HepG2 (cell line): ENCODE data around the gene RUVBL1. TPM values are rescaled to one million over a fixed set of nuclear protein-coding genes. Genes with fewer than 3 reads are reported as not detected.

Experiments used
- ATAC-seq: fragments of 200-7000 bp; cut with Tn5 transposase; 3 replicates; pipeline ENCODE4 v1.9.1; 2020; ENCODE audit warnings: mild to moderate bottlenecking, moderate library complexity
- BruUV-seq: library from RNA; stranded (reverse); fragments of 400-500 nt; replicated peaks from 2 replicates; lab custom pipeline; 2021; lab: Mats Ljungman, UMichigan
- CTCF ChIA-PET: fragments of 300-600 bp; formaldehyde crosslinking; extraction: SDS; loops from one replicate; lab custom pipeline; 2021; ENCODE audit warnings: low total read pairs, inconsistent platforms, low intra/inter-chr PET ratio; lab: Yijun Ruan, JAX
- POLR2A ChIA-PET: fragments of 350-600 bp; sonication (Branson Sonifier 250); formaldehyde crosslinking; loops from one replicate; lab custom pipeline; 2020; ENCODE audit warnings: antibody characterized with exemption, inconsistent platforms; lab: Yijun Ruan, JAX
- DNase-seq: peaks from one replicate; pipeline ENCODE4 v3.0.0-alpha.2; 2015; ENCODE audit warnings: low spot score
- FAIRE-seq: peaks from 3 replicates; lab custom pipeline; 2011; peaks lifted over from hg19 to GRCh38; lab: Jason Lieb, UNC
- H2AFZ ChIP-seq: one replicate; pipeline ENCODE4 v1.6.1; 2011; ENCODE audit warnings: low read length, inconsistent platforms
- H3K27ac ChIP-seq: fragments of 300-600 bp; 3 replicates; pipeline ENCODE4 v1.8.0; 2011; ENCODE audit warnings: mixed run types, mild to moderate bottlenecking, mixed read lengths, low read length, inconsistent platforms; ENCODE audit not compliant: insufficient read depth; ENCODE audit errors: extremely low read length
- H3K27me3 ChIP-seq, 2 experiments: fragments of 200-600 bp in 1 of 2; 2 replicates in 1 of 2; 3 replicates in 1 of 2; pipeline versions ENCODE4 v1.6.0 to v1.8.0; 2011; ENCODE audit warnings: low read length in 2 of 2, mild to moderate bottlenecking in 2 of 2, moderate library complexity in 2 of 2, inconsistent platforms in 1 of 2; ENCODE audit not compliant: insufficient read depth in 2 of 2, control insufficient read depth in 1 of 2
- H3K36me3 ChIP-seq, 2 experiments: fragments of 200-600 bp in 1 of 2; replicated peaks in 1 of 2; 2 replicates in 1 of 2; 3 replicates in 1 of 2; pipeline versions ENCODE4 v1.5.1 to v1.8.0; 2011; ENCODE audit warnings: low read length in 2 of 2, inconsistent platforms in 1 of 2; ENCODE audit not compliant: insufficient read depth in 2 of 2, control insufficient read depth in 1 of 2
- H3K4me1 ChIP-seq: 2 replicates; pipeline ENCODE4 v1.5.1; 2012; ENCODE audit warnings: low read length, inconsistent platforms; ENCODE audit not compliant: insufficient read depth
- H3K4me2 ChIP-seq: 2 replicates; pipeline ENCODE4 v1.6.0; 2011; ENCODE audit warnings: low read depth, low read length, inconsistent platforms
- H3K4me3 ChIP-seq, 3 experiments: fragments of 200-600 bp in 1 of 3; sonication (generic), shearing (Covaris generic) in 1 of 3; replicated peaks in 1 of 3; 2 replicates each; pipeline ENCODE4 v1.5.1; 2011 to 2016; ENCODE audit warnings: low read length in 3 of 3, inconsistent platforms in 2 of 3, low read depth in 2 of 3, mild to moderate bottlenecking in 2 of 3, control low read depth in 1 of 3, mixed read lengths in 1 of 3; ENCODE audit not compliant: insufficient read depth in 1 of 3
- H3K79me2 ChIP-seq: one replicate; pipeline ENCODE4 v1.6.1; 2011; ENCODE audit warnings: low read length, inconsistent platforms; ENCODE audit not compliant: insufficient read depth
- H3K9ac ChIP-seq: 2 replicates; pipeline ENCODE4 v1.6.0; 2011; ENCODE audit warnings: mild to moderate bottlenecking, low read depth, low read length, inconsistent platforms; ENCODE audit not compliant: insufficient read depth
- H3K9me3 ChIP-seq: 2 replicates; pipeline ENCODE4 v1.5.1; 2012; ENCODE audit warnings: mild to moderate bottlenecking, low read length
- H4K20me1 ChIP-seq: 2 replicates; pipeline ENCODE4 v1.6.0; 2011; ENCODE audit warnings: inconsistent platforms, mild to moderate bottlenecking, low read length, moderate library complexity; ENCODE audit not compliant: insufficient read depth
- GMEB1 ChIP-seq: sonication (generic); formaldehyde crosslinking; IDR thresholded peaks from 2 replicates; pipeline ENCODE4 v1.5.1; 2020; ENCODE audit warnings: missing genetic modification reagents, mild to moderate bottlenecking, borderline replicate concordance
- MED8 ChIP-seq: sonication (generic); formaldehyde crosslinking; IDR thresholded peaks from 2 replicates; pipeline ENCODE4 v1.8.1; 2023; ENCODE audit warnings: mild to moderate bottlenecking, missing genetic modification reagents; ENCODE audit not compliant: insufficient replicate concordance
- PLRG1 ChIP-seq: fragments of 450-650 bp; conservative IDR thresholded peaks from 2 replicates; pipeline ENCODE4 v1.6.1; 2016
- PPARG ChIP-seq: conservative IDR thresholded peaks from 2 replicates; pipeline ENCODE4 v1.6.1; 2016; ENCODE audit warnings: missing biosample characterization, missing genetic modification reagents
- SMAD1 ChIP-seq: sonication (generic); formaldehyde crosslinking; IDR thresholded peaks from 2 replicates; pipeline ENCODE4 v1.4.0; 2020; ENCODE audit warnings: missing genetic modification reagents, low read depth, mild to moderate bottlenecking, borderline replicate concordance
- SMC3 ChIP-seq: IDR thresholded peaks from 2 replicates; pipeline ENCODE4 v1.6.1; 2011; ENCODE audit warnings: low read length, improper control_type of control experiment
- ZNF253 ChIP-seq: sonication (generic); formaldehyde crosslinking; IDR thresholded peaks from 2 replicates; pipeline ENCODE4 v1.8.0; 2022; ENCODE audit warnings: mild to moderate bottlenecking, missing genetic modification reagents, borderline replicate concordance
- ZNF292 ChIP-seq: sonication (generic); formaldehyde crosslinking; IDR thresholded peaks from 2 replicates; pipeline ENCODE4 v1.8.1; 2022; ENCODE audit warnings: mild to moderate bottlenecking, low read depth, missing genetic modification reagents, borderline replicate concordance
- ZNF704 ChIP-seq: sonication (generic); formaldehyde crosslinking; IDR thresholded peaks from 2 replicates; pipeline ENCODE4 v1.8.1; 2023; ENCODE audit warnings: mild to moderate bottlenecking, inconsistent platforms, moderate library complexity, missing genetic modification reagents, borderline replicate concordance
- ZNF773 ChIP-seq: sonication (generic); formaldehyde crosslinking; IDR thresholded peaks from 2 replicates; pipeline ENCODE4 v1.4.0; 2020; ENCODE audit warnings: missing genetic modification reagents, borderline replicate concordance
- WGBS: methylation state at CpG from one replicate; pipeline ENCODE4 v1.1.6; 2017; ENCODE audit warnings: low lambda C conversion rate; 5-methylcytosine and 5-hydroxymethylcytosine counted together
- in situ Hi-C: cut with HindIII; loops from 2 replicates; pipeline ENCODE4 v1.10.0; 2017; ENCODE audit warnings: low pct_unique_long_range_greater_than_20kb; ENCODE audit not compliant: extremely low pct_ligation_motif_present
- intact Hi-C: fragments of 100-400 bp; cut with micrococcal nuclease; formaldehyde crosslinking; loops from one replicate; pipeline ENCODE4 v1.10.0; 2022; ENCODE audit not compliant: unreplicated experiment
- polyA plus RNA-seq, 8 experiments: library from polyadenylated mRNA; depleted of rRNA in 3 of 8; stranded (reverse) in 7 of 8; unstranded in 1 of 8; fragments of >200 nt; fragmentation: Illumina TruSeq in 4 of 8; extraction: Trizol in 4 of 8; gene quantifications; 2 replicates each; pipeline versions ENCODE4 v1.2.1 to v1.2.3, GENCODE V29; 2011 to 2016; ENCODE audit warnings: low read depth in 4 of 8, missing spikeins in 1 of 8, mixed read lengths in 1 of 8; ENCODE audit not compliant: insufficient read depth in 1 of 8
- total RNA-seq, 5 experiments: library from RNA; depleted of rRNA; stranded (reverse); fragments of >200 nt; fragmentation: Illumina TruSeq; extraction: Trizol; gene quantifications; 2 replicates each; pipeline ENCODE4 v1.2.3, GENCODE V29; 2016; ENCODE audit warnings: low read depth in 1 of 5
- TF ChIP-seq, protein P1 (sequence below): IDR thresholded peaks from 2 replicates; pipeline ENCODE4 v1.6.1; 2016; ENCODE audit warnings: missing biosample characterization, missing genetic modification reagents, low read depth
- TF ChIP-seq, protein P2 (sequence below): sonication (generic); formaldehyde crosslinking; IDR thresholded peaks from 2 replicates; pipeline ENCODE4 v1.5.0; 2020; ENCODE audit warnings: missing genetic modification reagents

Gene RUVBL1
- total and polyA plus RNA-seq, 2 of the 13 experiments (the other 11 are each of a cell fraction or from before 2014, with no cell fraction given) = 32.7 to 86.3 TPM

GRCh38 chr3:128074851-128075521 is 48.6 kb downstream of the RUVBL1 start (continued):
- TF ChIP-seq, protein P1, sequence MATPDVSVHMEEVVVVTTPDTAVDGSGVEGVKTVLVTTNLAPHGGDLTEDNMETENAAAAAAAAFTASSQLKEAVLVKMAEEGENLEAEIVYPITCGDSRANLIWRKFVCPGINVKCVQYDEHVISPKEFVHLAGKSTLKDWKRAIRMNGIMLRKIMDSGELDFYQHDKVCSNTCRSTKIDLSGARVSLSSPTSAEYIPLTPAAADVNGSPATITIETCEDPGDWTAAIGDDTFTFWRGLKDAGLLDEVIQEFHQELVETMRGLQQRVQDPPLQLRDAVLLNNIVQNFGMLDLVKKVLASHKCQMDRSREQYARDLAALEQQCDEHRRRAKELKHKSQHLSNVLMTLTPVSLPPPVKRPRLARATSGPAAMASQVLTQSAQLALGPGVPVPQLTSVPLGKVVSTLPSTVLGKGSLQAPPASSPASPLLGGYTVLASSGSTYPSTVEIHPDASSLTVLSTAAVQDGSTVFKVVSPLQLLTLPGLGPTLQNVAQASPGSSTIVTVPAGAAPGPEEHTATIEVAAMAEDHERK (CRISPR knock-in tag) = no peak
- no peak for TF ChIP-seq PPARG (CRISPR knock-in tag)

DNA sequence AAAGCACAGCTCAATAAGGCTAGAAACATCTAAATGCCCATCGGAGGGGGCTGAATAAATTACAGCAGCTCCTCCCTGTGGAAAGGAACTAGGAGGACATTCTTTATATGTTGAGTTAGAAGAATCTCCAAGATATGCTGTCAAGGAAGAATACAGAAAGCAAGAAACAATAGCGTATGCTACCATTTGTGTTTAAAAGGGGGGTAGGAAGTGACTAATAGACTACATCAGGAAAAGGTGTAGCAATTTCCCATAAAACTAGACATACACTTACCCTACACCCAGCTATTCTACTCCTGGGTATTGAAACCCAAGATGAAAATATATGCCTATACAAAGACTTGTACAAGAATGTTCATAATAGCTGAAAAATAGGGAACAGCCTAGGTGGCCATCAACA is 49.8 kb downstream of the RUVBL1 start:
- H3K79me2 ChIP-seq = no peaks in the 10 kb centered on the region
- CTCF ChIA-PET = no interaction called here
- H4K20me1 ChIP-seq = peaks cover 13% of the 10 kb centered on the region; the same call in 1 of the 2 replicates
- H3K27ac ChIP-seq = no peak overlapping the region
- H3K9ac ChIP-seq = no peak overlapping the region
- H3K9me3 ChIP-seq = no peaks in the 10 kb centered on the region
- 96% methylated on average over 2 of the region's 2 CpGs for WGBS
- intact Hi-C loops (no loop called here), in situ Hi-C loops (no loop called here)
- BruUV-seq = TSS peak; percentile 19
- H3K36me3 ChIP-seq = peaks cover 24 to 55% of the 10 kb centered on the region in 2 experiments
- ATAC-seq (no peak), DNase-seq (no peak), FAIRE-seq (no peak)
- H3K4me3 ChIP-seq = no peak overlapping the region
- no peaks in the 10 kb centered on the region for H3K4me1 ChIP-seq
- no peaks in the 10 kb centered on the region for H3K27me3 ChIP-seq
- H3K4me2 ChIP-seq = no peak overlapping the region
- H2AFZ ChIP-seq = no peak overlapping the region
- POLR2A ChIA-PET = interaction anchor here (1.4 kb wide), 1 partner anchor 20 kb away, joined by 3 read pairs; no protein-coding TSS in a partner anchor
- TF ChIP-seq, protein P2, sequence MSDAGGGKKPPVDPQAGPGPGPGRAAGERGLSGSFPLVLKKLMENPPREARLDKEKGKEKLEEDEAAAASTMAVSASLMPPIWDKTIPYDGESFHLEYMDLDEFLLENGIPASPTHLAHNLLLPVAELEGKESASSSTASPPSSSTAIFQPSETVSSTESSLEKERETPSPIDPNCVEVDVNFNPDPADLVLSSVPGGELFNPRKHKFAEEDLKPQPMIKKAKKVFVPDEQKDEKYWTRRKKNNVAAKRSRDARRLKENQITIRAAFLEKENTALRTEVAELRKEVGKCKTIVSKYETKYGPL (CRISPR knock-in tag) = no peak
- no peak for TF ChIP-seq GMEB1
- TF ChIP-seq MED8 (CRISPR knock-in tag) = no peak
- TF ChIP-seq ZNF253 (CRISPR knock-in tag) = no peak
- no peak for TF ChIP-seq ZNF704 (CRISPR knock-in tag)
- TF ChIP-seq ZNF292 (CRISPR knock-in tag) = no peak
- TF ChIP-seq ZNF773 (CRISPR knock-in tag) = no peak
- TF ChIP-seq SMAD1 (CRISPR knock-in tag) = no peak
- no peak for TF ChIP-seq PLRG1
- no peak for TF ChIP-seq SMC3
